ENCODE measurements around the gene EMILIN3. TPM values are rescaled to one million over a fixed set of nuclear protein-coding genes. Genes with fewer than 3 reads are reported as not detected.
A peak's percentile ranks its signal among the peaks of the same experiment; 100 is the strongest.

The EMILIN3 gene
- total RNA-seq, 1 experiment from 2014 or later = 0.12 TPM

- DNase-seq (ENCODE audit: low read depth) = peak; percentile 66
These were observed 25.0 kb upstream of the EMILIN3 start for GRCh38 chr20:41391587-41392001.

GRCh38 chr20:41390889-41391288, 24.3 kb upstream of the EMILIN3 start:
- DNase-seq (ENCODE audit: low read depth) = no peak

- DNase-seq (ENCODE audit: low read depth) = peak; percentile 42
These were observed 20.8 kb upstream of the EMILIN3 start for GRCh38 chr20:41387444-41387851.

- DNase-seq (ENCODE audit: low read depth) = peak; percentile 65
These were observed 20.1 kb upstream of the EMILIN3 start for GRCh38 chr20:41386502-41387427.

GRCh38 chr20:41382791-41383305, 16.2 kb upstream of the EMILIN3 start:
- DNase-seq (ENCODE audit: low read depth) = no peak

- no peak for DNase-seq (ENCODE audit: low read depth)
These were observed 14.1 kb upstream of the EMILIN3 start for GRCh38 chr20:41380551-41381193.

- DNase-seq (ENCODE audit: low read depth) = no peak
These were observed 12.9 kb upstream of the EMILIN3 start for GRCh38 chr20:41379551-41379950.

- no peak for DNase-seq (ENCODE audit: low read depth)
These were observed 10.7 kb upstream of the EMILIN3 start for GRCh38 chr20:41377275-41377674.

GRCh38 chr20:41376349-41376748, 9.7 kb upstream of the EMILIN3 start:
- DNase-seq (ENCODE audit: low read depth) = no peak

GRCh38 chr20:41375846-41376245, 9.2 kb upstream of the EMILIN3 start:
- DNase-seq (ENCODE audit: low read depth) = no peak

GRCh38 chr20:41373931-41374920, 7.6 kb upstream of the EMILIN3 start:
- DNase-seq (ENCODE audit: low read depth) = no peak

- no peak for DNase-seq (ENCODE audit: low read depth)
These were observed 6.7 kb upstream of the EMILIN3 start for GRCh38 chr20:41373251-41373783.

GRCh38 chr20:41371371-41371770, 4.8 kb upstream of the EMILIN3 start:
- no peak for DNase-seq (ENCODE audit: low read depth)

GRCh38 chr20:41370176-41370575, 3.6 kb upstream of the EMILIN3 start:
- no peak for DNase-seq (ENCODE audit: low read depth)

- no peak for DNase-seq (ENCODE audit: low read depth)
These were observed 3.1 kb upstream of the EMILIN3 start for GRCh38 chr20:41369673-41370072.

GRCh38 chr20:41367956-41368355, 1.3 kb upstream of the EMILIN3 start:
- no peak for DNase-seq (ENCODE audit: low read depth)

- no peak for DNase-seq (ENCODE audit: low read depth)
These were observed 726 bp upstream of the EMILIN3 start for GRCh38 chr20:41367393-41367695.

GRCh38 chr20:41365777-41366545, 657 bp downstream of the EMILIN3 start:
- no peak for DNase-seq (ENCODE audit: low read depth)

GRCh38 chr20:41364967-41365765, 1.5 kb downstream of the EMILIN3 start:
- no peak for DNase-seq (ENCODE audit: low read depth)
